GM06990 (cell line): ENCODE data around the gene HES1.
A peak's percentile ranks its signal among the peaks of the same experiment; 100 is the strongest.

Experiments
- DNase-seq: peaks from one replicate; pipeline ENCODE4 v3.0.0-alpha.2; 2011; ENCODE audit not compliant: insufficient read length; ENCODE audit errors: extremely low read depth
- H3K27me3 ChIP-seq: replicated peaks from 2 replicates; pipeline ENCODE4 v1.6.0; 2011; ENCODE audit warnings: low read length; ENCODE audit not compliant: control insufficient read depth, insufficient read depth
- H3K36me3 ChIP-seq: 2 replicates; pipeline ENCODE4 v1.5.1; 2011; ENCODE audit warnings: low read length; ENCODE audit not compliant: control insufficient read depth, insufficient read depth
- H3K4me3 ChIP-seq: replicated peaks from 2 replicates; pipeline ENCODE4 v1.5.1; 2011; ENCODE audit warnings: low read depth, mild to moderate bottlenecking, control low read depth, low read length
- TF ChIP-seq, protein P1 (sequence below): IDR thresholded peaks from 2 replicates; pipeline ENCODE4 v1.5.1; 2011; ENCODE audit warnings: low read length, control low read depth, mild to moderate bottlenecking, inconsistent platforms; ENCODE audit not compliant: insufficient read depth, poor library complexity, severe bottlenecking

HES1 gene

GRCh38 chr3:194139814-194140391 lies 4.0 kb downstream of the HES1 start:
- Histone ChIP-seq H3K4me3 (no peak overlapping the region), H3K27me3 (no peaks in the 10 kb centered on the region)
- no peak for DNase-seq

GRCh38 chr3:194140520-194141414 lies 4.8 kb downstream of the HES1 start:
- Histone ChIP-seq H3K36me3 (0 out of 2 replicates have a peak, but pooled peaks cover 2% of the 10 kb centered on the region), H3K4me3 (peak overlapping the region; percentile 56), H3K27me3 (no peaks in the 10 kb centered on the region)
- peak; percentile 76 for DNase-seq
- TF ChIP-seq, protein P1, sequence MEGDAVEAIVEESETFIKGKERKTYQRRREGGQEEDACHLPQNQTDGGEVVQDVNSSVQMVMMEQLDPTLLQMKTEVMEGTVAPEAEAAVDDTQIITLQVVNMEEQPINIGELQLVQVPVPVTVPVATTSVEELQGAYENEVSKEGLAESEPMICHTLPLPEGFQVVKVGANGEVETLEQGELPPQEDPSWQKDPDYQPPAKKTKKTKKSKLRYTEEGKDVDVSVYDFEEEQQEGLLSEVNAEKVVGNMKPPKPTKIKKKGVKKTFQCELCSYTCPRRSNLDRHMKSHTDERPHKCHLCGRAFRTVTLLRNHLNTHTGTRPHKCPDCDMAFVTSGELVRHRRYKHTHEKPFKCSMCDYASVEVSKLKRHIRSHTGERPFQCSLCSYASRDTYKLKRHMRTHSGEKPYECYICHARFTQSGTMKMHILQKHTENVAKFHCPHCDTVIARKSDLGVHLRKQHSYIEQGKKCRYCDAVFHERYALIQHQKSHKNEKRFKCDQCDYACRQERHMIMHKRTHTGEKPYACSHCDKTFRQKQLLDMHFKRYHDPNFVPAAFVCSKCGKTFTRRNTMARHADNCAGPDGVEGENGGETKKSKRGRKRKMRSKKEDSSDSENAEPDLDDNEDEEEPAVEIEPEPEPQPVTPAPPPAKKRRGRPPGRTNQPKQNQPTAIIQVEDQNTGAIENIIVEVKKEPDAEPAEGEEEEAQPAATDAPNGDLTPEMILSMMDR = no peak

More at GRCh38 chr3:194139814-194140391, 4.0 kb downstream of the HES1 start:
- TF ChIP-seq, protein P1 = no peak
- H3K36me3 ChIP-seq = 0 out of 2 replicates have a peak, but pooled peaks cover 2% of the 10 kb centered on the region

GRCh38 chr3:194141415-194142155 lies 5.6 kb downstream of the HES1 start:
- Histone ChIP-seq H3K27me3 (no peaks in the 10 kb centered on the region), H3K36me3 (0 out of 2 replicates have a peak, but pooled peaks cover 2% of the 10 kb centered on the region), H3K4me3 (peak overlapping the region; percentile 56)
- TF ChIP-seq, protein P1 = no peak
- DNase-seq = peak; percentile 83

- no peaks in the 10 kb centered on the region for H3K27me3 ChIP-seq
- no peak for DNase-seq
- H3K36me3 ChIP-seq = 0 out of 2 replicates have a peak, but pooled peaks cover 2% of the 10 kb centered on the region
- TF ChIP-seq, protein P1 = no peak
- no peak overlapping the region for H3K4me3 ChIP-seq
These were observed 6.4 kb downstream of the HES1 start for GRCh38 chr3:194142156-194142910.

- Histone ChIP-seq H3K36me3 (no peaks in the 10 kb centered on the region), H3K4me3 (no peak overlapping the region), H3K27me3 (no peaks in the 10 kb centered on the region)
- DNase-seq = no peak
- TF ChIP-seq, protein P1 = no peak
These were observed 9.8 kb downstream of the HES1 start for GRCh38 chr3:194145702-194146101.
